Nephron progenitor cell (in vitro differentiated cells): ENCODE measurements around the gene GALNT16.

Experiments used
- DNase-seq: peaks from one replicate; pipeline ENCODE4 v3.0.0; 2021
- H3K27ac Mint-ChIP-seq: 2 replicates; pipeline ENCODE4 v1.8.0; 2021; ENCODE audit warnings: mild to moderate bottlenecking, moderate library complexity, mixed read lengths
- H3K27me3 Mint-ChIP-seq: 2 replicates; pipeline ENCODE4 v1.8.0; 2021; ENCODE audit warnings: mild to moderate bottlenecking, low read depth, mixed read lengths; ENCODE audit not compliant: poor library complexity
- H3K36me3 Mint-ChIP-seq: 2 replicates; pipeline ENCODE4 v1.8.0; 2021; ENCODE audit warnings: low read depth, mixed read lengths
- H3K4me1 Mint-ChIP-seq: 2 replicates; pipeline ENCODE4 v1.8.0; 2021; ENCODE audit warnings: mixed read lengths
- H3K4me3 Mint-ChIP-seq: 2 replicates; pipeline ENCODE4 v1.8.0; 2021; ENCODE audit warnings: mild to moderate bottlenecking, moderate library complexity, mixed read lengths
- H3K9me3 Mint-ChIP-seq: 2 replicates; pipeline ENCODE4 v1.8.0; 2021; ENCODE audit warnings: mild to moderate bottlenecking, moderate library complexity, mixed read lengths
- CTCF ChIP-seq: fragments of 200-600 bp; sonication (generic); IDR thresholded peaks from 2 replicates; pipeline ENCODE4 v1.5.0; 2021; ENCODE audit warnings: antibody characterized with exemption

GALNT16 gene

GRCh38 chr14:69246331-69246730 lies 13.6 kb upstream of the GALNT16 start:
- Mint-ChIP-seq H3K9me3 (no peaks in the 10 kb centered on the region), H3K4me3 (no peak overlapping the region), H3K27ac (no peak overlapping the region), H3K4me1 (peaks cover 16% of the 10 kb centered on the region), H3K27me3 (peaks cover 15% of the 10 kb centered on the region), H3K36me3 (no peaks in the 10 kb centered on the region)
- no peak for DNase-seq
- TF ChIP-seq CTCF: no peak

- no peaks in the 10 kb centered on the region for H3K9me3 Mint-ChIP-seq
- peaks cover 12% of the 10 kb centered on the region for H3K4me1 Mint-ChIP-seq
- DNase-seq: no peak
- peak; percentile 25 for TF ChIP-seq CTCF
- H3K36me3 Mint-ChIP-seq: no peaks in the 10 kb centered on the region
- no peak overlapping the region for H3K27ac Mint-ChIP-seq
- H3K4me3 Mint-ChIP-seq: no peak overlapping the region
- H3K27me3 Mint-ChIP-seq: peaks cover 19% of the 10 kb centered on the region
Measured at GRCh38 chr14:69247676-69248440, 12.1 kb upstream of the GALNT16 start.

- no peak overlapping the region for H3K4me3 Mint-ChIP-seq
- DNase-seq: no peak
- H3K36me3 Mint-ChIP-seq: no peaks in the 10 kb centered on the region
- H3K27me3 Mint-ChIP-seq: peaks cover 19% of the 10 kb centered on the region
- H3K27ac Mint-ChIP-seq: no peak overlapping the region
- H3K9me3 Mint-ChIP-seq: no peaks in the 10 kb centered on the region
- peaks cover 6% of the 10 kb centered on the region for H3K4me1 Mint-ChIP-seq
- no peak for TF ChIP-seq CTCF
Measured at GRCh38 chr14:69249603-69250002, 10.4 kb upstream of the GALNT16 start.

GRCh38 chr14:69252851-69253250 lies 7.1 kb upstream of the GALNT16 start:
- DNase-seq: no peak
- no peaks in the 10 kb centered on the region for H3K9me3 Mint-ChIP-seq
- no peak overlapping the region for H3K27ac Mint-ChIP-seq
- no peaks in the 10 kb centered on the region for H3K36me3 Mint-ChIP-seq
- H3K27me3 Mint-ChIP-seq: peaks cover 35% of the 10 kb centered on the region
- no peak for TF ChIP-seq CTCF
- H3K4me1 Mint-ChIP-seq: no peaks in the 10 kb centered on the region
- H3K4me3 Mint-ChIP-seq: no peak overlapping the region

- DNase-seq: no peak
- no peaks in the 10 kb centered on the region for H3K9me3 Mint-ChIP-seq
- peaks cover 29% of the 10 kb centered on the region for H3K4me1 Mint-ChIP-seq
- TF ChIP-seq CTCF: no peak
- H3K27me3 Mint-ChIP-seq: peaks cover 84% of the 10 kb centered on the region
- no peak overlapping the region for H3K27ac Mint-ChIP-seq
- H3K36me3 Mint-ChIP-seq: no peaks in the 10 kb centered on the region
- peak overlapping the region; percentile 80 for H3K4me3 Mint-ChIP-seq
Measured at GRCh38 chr14:69259168-69259526, 811 bp upstream of the GALNT16 start.
